Measurements from ENCODE around the gene ADCY10. TPM values are rescaled to one million over a fixed set of nuclear protein-coding genes. Genes with fewer than 3 reads are reported as not detected.

Gene ADCY10
- total RNA-seq, 1 donor from 2014 or later = not detected

DNA sequence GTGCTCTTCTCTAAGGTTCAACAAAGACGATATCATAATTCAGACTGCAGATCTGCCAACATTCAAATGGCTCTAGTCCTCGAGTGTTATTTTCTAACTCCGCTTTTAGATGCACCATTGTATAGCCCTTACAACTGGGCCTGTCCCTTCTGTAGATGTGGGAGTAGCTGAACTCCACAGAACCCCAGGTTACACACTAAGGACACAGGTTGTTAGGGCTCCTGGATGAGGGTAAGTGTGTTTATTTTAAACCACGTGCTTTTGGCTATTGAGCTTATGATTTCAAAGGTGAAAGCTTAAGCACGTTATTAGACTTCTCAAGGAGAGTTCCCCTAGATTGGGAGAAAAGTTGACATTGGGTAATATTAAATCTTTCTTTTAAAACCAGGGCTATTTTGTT lies 127.4 kb downstream of the ADCY10 start:
- no peak overlapping the region for H3K4me3 ChIP-seq
- H3K4me2 ChIP-seq = no peak overlapping the region
- no peaks in the 10 kb centered on the region for H3K36me3 ChIP-seq
- H4K20me1 ChIP-seq (ENCODE audit: low read depth) = peaks cover 10% of the 10 kb centered on the region
- H3K9ac ChIP-seq = no peak overlapping the region
- DNase-seq (ENCODE audit: low spot score) = no peak
- Mint-ChIP-seq H3K36me3 (peaks cover 50% of the 10 kb centered on the region), H3K4me1 (no peaks in the 10 kb centered on the region), H3K27ac (no peak overlapping the region), H3K27me3 (ENCODE audit: insufficient read depth, low read depth) (no peaks in the 10 kb centered on the region), H3K9me3 (peaks cover 3% of the 10 kb centered on the region), H3K4me3 (no peak overlapping the region)
- H3K9me3 ChIP-seq (ENCODE audit: low read depth) = no peaks in the 10 kb centered on the region
- TF ChIP-seq EZH2 (IDR thresholded peaks at IDR 0.05) (no peak), EZH2phosphoT487 (IDR thresholded peaks at IDR 0.05) (no peak)
- TF ChIP-seq, protein P1, sequence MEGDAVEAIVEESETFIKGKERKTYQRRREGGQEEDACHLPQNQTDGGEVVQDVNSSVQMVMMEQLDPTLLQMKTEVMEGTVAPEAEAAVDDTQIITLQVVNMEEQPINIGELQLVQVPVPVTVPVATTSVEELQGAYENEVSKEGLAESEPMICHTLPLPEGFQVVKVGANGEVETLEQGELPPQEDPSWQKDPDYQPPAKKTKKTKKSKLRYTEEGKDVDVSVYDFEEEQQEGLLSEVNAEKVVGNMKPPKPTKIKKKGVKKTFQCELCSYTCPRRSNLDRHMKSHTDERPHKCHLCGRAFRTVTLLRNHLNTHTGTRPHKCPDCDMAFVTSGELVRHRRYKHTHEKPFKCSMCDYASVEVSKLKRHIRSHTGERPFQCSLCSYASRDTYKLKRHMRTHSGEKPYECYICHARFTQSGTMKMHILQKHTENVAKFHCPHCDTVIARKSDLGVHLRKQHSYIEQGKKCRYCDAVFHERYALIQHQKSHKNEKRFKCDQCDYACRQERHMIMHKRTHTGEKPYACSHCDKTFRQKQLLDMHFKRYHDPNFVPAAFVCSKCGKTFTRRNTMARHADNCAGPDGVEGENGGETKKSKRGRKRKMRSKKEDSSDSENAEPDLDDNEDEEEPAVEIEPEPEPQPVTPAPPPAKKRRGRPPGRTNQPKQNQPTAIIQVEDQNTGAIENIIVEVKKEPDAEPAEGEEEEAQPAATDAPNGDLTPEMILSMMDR (IDR thresholded peaks at IDR 0.05) = no peak
- no peaks in the 10 kb centered on the region for H3K27me3 ChIP-seq
- no peak overlapping the region for H2AFZ ChIP-seq (replicated peaks)
- no peaks in the 10 kb centered on the region for H3K79me2 ChIP-seq (ENCODE audit: low read depth)
- peaks cover 14% of the 10 kb centered on the region for H3F3A ChIP-seq (ENCODE audit: low read depth)
- no peak overlapping the region for H3K27ac ChIP-seq
- H3K4me1 ChIP-seq = peaks cover 5% of the 10 kb centered on the region

DNA sequence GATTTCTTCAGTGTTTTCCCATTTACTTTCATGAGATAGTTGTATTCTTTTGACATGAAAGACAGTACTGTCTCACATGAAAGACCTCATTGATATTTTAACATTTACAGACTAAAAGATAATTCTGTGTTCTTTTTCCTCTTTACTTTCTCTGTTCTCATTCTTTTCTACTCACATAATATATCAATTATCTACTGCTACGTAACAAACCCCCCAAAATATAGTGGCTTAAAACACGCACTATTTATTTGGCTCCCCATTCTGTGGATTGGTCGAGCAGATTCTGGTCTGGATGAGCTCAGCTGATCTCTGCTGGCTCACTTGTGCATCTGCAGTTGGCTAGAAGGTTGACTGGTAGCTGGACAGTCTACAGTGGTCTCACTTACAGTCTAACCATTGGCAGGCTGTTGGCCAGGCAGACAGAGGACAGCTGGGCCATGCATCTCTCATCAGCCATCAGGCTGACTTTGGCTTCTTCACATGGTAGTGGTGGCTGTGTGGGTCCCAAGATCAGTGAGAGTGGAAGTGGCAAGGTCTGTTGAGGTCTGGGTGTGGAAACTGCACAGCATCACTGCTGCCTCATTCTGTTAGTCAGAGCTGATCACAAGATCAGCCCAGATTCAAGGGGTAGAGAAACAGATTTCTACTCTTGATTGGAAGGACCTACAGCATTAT lies 128.9 kb downstream of the ADCY10 start:
- Histone ChIP-seq H3K9me3 (ENCODE audit: low read depth) (no peaks in the 10 kb centered on the region), H2AFZ (replicated peaks) (no peak overlapping the region), H3F3A (ENCODE audit: low read depth) (no peaks in the 10 kb centered on the region), H3K4me2 (no peak overlapping the region), H3K4me3 (no peak overlapping the region), H3K4me1 (no peaks in the 10 kb centered on the region), H3K27me3 (no peaks in the 10 kb centered on the region), H3K9ac (no peak overlapping the region), H3K27ac (no peak overlapping the region), H3K79me2 (ENCODE audit: low read depth) (no peaks in the 10 kb centered on the region), H3K36me3 (peaks cover 7% of the 10 kb centered on the region), H4K20me1 (ENCODE audit: low read depth) (no peaks in the 10 kb centered on the region)
- DNase-seq (ENCODE audit: low spot score) = no peak
- H3K4me3 Mint-ChIP-seq = no peak overlapping the region
- H3K36me3 Mint-ChIP-seq = peaks cover 57% of the 10 kb centered on the region
- H3K4me1 Mint-ChIP-seq = no peaks in the 10 kb centered on the region
- H3K27me3 Mint-ChIP-seq (ENCODE audit: insufficient read depth, low read depth) = no peaks in the 10 kb centered on the region
- H3K9me3 Mint-ChIP-seq = peaks cover 9% of the 10 kb centered on the region
- no peak overlapping the region for H3K27ac Mint-ChIP-seq
- TF ChIP-seq, protein P1 (IDR thresholded peaks at IDR 0.05) = no peak
- TF ChIP-seq EZH2 (IDR thresholded peaks at IDR 0.05) = no peak
- no peak for TF ChIP-seq EZH2phosphoT487 (IDR thresholded peaks at IDR 0.05)

DNA sequence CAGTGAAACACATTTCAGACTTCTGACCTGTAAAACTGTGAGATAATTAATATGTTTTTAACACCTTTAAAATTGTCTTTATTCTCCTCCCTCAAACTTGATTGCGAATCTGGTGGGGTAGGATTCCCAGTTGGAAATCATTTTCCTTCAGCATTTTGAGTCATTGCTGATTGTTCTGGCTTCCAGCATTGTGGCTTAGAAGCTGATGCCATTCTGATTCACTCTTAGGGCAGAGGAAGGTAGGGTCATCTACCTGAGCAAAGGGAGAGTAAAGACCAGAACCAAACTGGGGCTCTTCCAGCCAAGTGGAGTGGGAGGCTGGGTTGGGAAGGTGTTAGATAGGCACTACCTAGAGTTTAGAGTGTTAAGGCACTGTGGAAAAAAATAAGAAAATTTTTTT lies 131.0 kb downstream of the ADCY10 start:
- DNase-seq (ENCODE audit: low spot score) = no peak
- Mint-ChIP-seq H3K27ac (no peak overlapping the region), H3K4me1 (no peaks in the 10 kb centered on the region), H3K4me3 (no peak overlapping the region), H3K27me3 (ENCODE audit: insufficient read depth, low read depth) (no peaks in the 10 kb centered on the region), H3K9me3 (peaks cover 11% of the 10 kb centered on the region), H3K36me3 (peaks cover 56% of the 10 kb centered on the region)
- peaks cover 10% of the 10 kb centered on the region for H3K36me3 ChIP-seq
- no peak overlapping the region for H3K27ac ChIP-seq
- no peak overlapping the region for H2AFZ ChIP-seq (replicated peaks)
- no peaks in the 10 kb centered on the region for H3K9me3 ChIP-seq (ENCODE audit: low read depth)
- H3F3A ChIP-seq (ENCODE audit: low read depth) = no peaks in the 10 kb centered on the region
- no peak overlapping the region for H3K4me2 ChIP-seq
- no peaks in the 10 kb centered on the region for H4K20me1 ChIP-seq (ENCODE audit: low read depth)
- no peak overlapping the region for H3K4me3 ChIP-seq
- no peaks in the 10 kb centered on the region for H3K79me2 ChIP-seq (ENCODE audit: low read depth)
- TF ChIP-seq, protein P1 (IDR thresholded peaks at IDR 0.05) = no peak
- no peak for TF ChIP-seq EZH2phosphoT487 (IDR thresholded peaks at IDR 0.05)
- TF ChIP-seq EZH2 (IDR thresholded peaks at IDR 0.05) = no peak
- no peaks in the 10 kb centered on the region for H3K4me1 ChIP-seq
- H3K9ac ChIP-seq = no peak overlapping the region
- H3K27me3 ChIP-seq = no peaks in the 10 kb centered on the region
